HG02840 (cell line): ENCODE results near the gene COL20A1.

ENCODE experiments used
- ATAC-seq: cut with Tn5 transposase; IDR thresholded peaks from one replicate; pipeline ENCODE4 v1.9.1; 2021; ENCODE audit warnings: mild to moderate bottlenecking, moderate library complexity, moderate number of reproducible peaks; ENCODE audit not compliant: unreplicated experiment, low FRiP score

Gene COL20A1

DNA sequence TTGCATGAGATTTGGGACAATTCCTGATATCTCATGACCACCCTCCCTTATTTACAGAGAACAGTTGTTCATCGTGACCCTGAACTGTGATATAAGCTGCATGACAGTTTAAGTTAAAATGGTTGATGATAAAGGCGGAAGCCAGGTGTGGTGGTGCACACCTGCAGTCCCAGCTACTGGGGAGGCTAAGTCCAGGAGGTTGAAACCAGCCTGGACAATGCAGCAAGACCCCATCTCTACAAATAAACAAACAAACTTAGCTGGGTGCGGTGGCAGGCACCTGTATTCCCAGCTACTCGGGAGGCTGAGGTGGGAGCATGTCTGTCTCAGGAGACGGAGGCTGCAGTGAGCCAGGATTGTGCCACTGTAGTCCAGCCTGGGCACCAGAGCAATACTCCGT, 24.1 kb downstream of the COL20A1 start:
- ATAC-seq: no peak

DNA sequence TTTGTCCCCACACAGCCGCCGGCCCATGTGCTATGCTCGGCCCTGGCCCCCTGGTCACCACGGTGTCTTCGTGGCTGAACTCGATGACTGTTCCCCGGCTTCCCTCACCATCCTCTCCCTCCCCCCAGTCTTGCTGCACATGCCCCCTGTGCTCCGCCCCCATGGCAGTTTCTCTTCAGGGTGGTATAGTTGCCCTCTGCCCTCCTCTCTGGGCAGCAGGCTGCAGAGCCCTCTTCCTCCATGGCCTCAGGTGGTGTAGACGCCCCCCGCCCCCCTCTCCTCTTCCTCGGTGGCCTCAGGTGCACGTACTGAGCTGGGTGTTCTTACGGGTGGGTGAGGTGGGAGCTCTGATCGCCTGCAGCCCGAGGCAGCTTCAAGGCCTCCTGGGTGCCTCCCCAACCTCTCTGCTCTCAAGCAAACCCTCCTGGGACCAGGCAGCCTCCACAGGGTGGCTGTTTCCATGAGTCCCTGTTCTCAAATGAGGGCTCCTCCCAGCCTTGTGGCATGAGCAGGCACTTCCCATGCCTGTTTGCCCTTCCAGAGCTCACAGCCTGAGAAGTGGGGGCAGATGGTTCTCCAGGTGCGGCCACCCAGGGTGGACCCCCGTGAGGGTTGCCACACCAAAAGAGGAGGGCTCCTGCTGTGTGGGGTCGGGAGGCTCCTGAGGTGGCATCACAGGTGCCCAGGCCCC, 24.8 kb downstream of the COL20A1 start:
- no peak for ATAC-seq

DNA sequence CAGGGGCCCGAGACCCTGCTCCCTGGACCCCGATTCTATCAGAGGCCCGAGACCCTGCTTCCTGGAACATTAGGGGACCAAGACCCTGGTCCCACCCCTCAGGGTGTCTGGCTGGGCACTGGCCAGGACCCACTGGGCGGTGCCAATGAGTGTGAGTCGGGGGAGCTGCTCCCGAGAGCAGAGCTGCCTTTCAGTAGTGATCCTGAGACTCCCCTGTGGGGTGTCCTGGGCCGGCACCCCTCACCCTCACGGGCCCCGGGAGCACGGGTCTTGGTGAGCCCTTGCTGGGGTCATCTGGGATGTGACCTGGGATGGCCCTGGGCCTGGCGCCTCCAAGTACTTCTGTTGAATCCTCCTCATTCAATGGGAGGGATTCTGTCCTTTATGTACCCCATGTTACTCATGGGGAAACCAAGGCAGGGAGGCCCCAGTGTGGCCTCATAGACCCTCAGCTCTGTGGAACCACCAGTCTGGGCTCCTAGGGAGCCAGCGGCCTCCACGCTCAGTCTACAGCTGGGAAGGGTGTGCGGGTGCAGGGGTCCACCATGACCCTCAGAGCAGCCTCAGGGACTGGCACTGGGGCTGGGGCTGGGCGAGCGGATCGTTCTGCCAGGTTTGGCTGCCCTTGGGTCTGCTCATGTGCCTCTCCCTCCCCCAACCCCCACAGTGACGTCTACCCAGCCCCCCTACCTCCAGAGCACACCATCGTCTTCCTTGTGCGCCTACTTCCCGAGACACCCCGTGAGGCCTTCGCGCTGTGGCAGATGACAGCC, 25.6 kb downstream of the COL20A1 start:
- ATAC-seq: no peak

DNA sequence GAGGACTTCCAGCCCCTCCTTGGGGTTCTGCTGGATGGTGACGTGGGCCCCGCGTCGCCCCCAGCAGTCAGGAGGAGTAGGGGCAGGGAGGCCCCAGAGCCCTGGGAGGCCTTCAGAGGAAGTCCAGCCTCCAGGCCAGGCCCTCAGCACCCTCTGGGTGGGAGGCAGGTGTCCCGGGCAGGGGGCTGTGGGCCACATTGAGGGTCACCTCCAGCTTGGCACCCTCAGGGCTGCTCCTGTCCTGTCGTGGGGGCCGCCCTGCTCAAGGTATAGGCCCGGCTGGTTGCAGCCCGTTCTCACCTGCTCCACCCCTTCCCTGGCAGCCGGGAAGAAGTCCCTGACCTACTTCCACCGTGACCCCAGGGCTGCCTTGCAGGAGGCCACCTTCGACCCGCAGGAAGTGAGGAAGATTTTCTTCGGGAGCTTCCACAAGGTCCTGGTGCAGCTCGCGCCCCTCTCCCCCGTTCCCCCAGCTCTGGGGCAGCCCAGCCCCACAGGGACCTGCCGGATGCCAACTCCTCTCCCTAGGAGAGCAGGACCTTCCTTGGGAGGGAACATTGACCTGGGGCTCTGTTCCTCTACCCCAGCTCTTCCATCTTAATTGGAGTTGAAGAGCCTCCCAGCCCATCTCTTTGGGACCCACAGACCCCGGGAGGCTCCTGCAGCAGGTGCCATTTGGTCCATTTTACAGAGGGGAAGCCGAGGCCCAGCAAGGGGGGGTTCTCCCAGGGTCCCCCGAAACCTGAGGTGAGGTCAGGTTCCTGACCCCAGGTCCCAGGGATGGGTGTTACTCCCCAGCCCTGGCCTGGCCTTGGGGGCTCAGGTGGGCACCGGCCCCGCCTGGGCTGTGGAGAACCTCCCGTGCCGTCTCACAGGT, 26.4 kb downstream of the COL20A1 start:
- no peak for ATAC-seq

GRCh38 chr20:63320041-63320511, 27.1 kb downstream of the COL20A1 start:
- ATAC-seq: no peak

GRCh38 chr20:63320616-63321147, 27.7 kb downstream of the COL20A1 start:
- ATAC-seq: no peak

- ATAC-seq: no peak
Measured at GRCh38 chr20:63321148-63321831, 28.3 kb downstream of the COL20A1 start.

- no peak for ATAC-seq
Measured at GRCh38 chr20:63322146-63322932, 29.4 kb downstream of the COL20A1 start.

DNA sequence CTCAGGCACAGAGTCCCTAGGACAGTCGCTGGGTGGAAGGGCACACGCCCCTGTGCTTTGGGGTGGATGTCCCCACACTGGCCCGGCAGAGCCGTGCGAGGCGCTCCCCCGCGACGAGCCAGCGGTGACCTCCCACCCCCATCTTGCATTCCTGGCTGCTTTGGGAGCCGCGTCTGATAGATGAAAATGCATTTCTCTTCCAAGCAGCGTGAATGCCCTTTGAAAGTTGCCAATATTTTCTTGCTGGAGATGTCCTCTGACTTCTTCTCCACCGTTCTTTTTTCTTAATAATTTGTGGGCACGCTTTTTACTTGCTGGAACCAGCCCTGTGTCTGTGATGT, 29.9 kb downstream of the COL20A1 start:
- ATAC-seq: no peak

DNA sequence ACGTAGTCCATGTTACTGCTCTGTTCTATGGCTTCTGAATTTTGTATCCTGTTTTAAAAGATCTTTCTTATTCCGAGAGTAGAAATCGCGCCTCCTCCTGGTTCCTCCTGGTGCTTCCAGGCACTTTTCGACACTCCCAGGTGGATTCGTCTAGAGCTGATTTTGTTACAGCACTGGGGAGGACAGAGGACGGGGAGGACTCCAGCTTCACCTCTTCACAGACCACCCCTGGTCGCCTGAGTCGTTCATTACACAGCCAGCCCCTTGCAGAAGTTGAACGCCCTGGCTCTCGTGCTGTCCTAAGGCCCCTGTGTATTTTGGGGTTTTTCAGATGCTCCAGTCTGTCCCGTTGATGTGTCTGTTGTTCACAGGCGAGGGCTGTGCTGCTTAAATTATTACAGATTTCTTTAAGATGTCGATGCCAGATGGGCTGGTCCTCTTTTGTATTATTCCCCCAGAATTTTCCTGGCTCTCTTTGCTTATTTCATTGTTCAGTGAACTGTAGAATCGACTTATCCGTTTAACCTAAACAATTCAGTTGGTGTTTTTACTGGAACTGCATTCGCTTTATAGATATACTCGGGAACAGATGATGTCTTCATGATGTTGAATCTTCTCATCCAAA, 30.5 kb downstream of the COL20A1 start:
- ATAC-seq: no peak

DNA sequence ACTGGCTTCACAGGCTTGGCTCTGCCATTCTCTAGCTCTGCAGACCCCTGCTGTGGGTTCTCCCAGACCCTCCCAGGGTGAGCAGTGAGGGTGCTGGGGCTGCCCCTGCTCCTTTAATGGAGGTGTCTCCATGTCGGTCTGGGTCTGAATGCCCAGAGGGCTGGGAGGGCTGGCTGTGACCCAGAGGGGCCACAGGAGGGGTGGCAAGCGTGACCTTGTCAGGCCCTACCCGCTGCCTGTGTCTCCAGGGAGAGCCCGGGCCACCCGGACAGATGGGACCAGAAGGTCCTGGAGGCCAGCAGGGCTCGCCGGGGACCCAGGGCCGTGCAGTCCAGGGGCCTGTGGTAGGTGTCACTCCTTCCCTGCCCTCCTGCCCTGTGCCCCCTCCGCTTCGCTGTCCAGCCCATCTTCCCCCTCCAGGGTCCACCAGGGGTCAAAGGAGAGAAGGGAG, 32.1 kb downstream of the COL20A1 start:
- no peak for ATAC-seq

DNA sequence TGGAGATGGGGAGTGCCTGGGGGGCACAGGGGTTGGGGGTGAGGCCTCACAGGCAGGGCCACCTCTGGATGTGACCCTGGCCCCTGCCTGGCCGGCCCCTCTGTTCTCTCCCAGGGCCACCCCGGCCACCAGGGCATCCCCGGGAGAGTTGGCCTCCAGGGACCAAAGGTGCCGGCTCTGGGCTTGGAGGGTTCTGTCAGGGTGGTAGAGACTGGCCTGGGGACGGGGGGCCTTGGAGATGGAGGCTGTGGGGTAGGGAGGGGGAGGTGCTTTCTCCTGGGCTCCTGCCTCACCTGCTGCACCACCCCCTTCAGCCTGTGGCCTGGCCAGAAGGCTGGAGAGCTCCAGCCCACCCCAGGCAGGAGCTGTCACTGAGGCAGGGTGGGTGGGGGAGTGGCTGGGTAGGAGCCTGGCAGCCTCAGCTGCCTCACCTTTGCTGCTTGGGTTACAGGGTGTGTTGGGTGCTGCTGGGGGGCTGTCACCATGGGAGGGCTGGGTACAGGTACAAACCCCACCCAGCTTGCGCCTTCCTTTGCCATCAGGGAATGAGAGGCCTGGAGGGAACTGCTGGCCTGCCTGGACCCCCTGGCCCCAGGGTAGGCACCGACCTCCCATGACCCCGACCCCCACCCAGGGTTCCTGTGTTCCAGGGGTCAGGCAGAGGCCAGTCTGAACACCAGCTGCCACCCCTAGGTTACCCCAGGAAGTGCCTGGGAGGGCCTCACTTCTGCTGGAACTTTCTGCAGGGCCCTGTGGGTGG, 32.7 kb downstream of the COL20A1 start:
- ATAC-seq: no peak

DNA sequence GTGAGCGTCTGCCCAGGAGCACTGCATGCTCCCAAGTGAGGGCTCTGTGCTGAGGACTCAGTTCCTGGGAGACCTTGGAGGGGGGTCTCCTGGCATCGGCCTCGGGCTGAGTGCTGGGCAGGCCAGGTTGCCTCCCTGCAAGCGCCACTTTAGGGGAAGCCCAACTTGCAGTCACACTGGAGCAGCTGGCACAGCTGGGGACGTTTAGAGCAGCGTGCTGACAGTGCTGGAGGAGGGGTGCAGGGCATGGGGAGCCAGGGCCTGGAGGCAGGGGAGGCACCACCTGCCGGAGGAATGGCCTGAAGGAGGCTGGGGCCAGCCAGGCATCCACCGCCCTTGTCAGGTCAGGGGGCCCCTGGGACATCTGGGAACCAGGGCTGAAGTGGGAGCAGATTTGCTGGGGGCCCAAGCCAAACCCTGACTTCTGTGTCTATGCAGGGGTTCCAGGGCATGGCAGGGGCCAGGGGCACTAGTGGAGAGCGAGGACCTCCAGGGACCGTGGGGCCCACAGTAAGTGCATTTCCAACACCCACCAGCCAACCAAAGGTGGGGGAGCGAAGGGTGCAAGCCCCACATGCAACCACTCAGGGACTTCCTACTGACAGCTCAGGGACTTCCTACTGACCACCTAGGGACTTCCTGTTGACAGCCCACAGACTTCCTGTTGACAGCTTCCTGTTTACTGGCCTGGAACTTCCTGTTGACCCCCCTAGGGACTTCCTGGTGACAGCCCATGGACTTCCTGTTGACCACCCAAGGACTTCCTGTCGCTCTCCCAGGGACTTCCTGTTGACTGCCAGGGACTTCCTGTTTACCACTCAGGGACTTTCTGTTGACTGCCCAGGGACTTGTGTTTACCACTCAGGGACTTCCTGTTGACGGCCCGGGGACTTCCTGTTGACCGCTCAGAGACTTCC, 33.6 kb downstream of the COL20A1 start:
- ATAC-seq: no peak

- ATAC-seq: no peak
Measured at GRCh38 chr20:63327231-63327745, 34.3 kb downstream of the COL20A1 start.

DNA sequence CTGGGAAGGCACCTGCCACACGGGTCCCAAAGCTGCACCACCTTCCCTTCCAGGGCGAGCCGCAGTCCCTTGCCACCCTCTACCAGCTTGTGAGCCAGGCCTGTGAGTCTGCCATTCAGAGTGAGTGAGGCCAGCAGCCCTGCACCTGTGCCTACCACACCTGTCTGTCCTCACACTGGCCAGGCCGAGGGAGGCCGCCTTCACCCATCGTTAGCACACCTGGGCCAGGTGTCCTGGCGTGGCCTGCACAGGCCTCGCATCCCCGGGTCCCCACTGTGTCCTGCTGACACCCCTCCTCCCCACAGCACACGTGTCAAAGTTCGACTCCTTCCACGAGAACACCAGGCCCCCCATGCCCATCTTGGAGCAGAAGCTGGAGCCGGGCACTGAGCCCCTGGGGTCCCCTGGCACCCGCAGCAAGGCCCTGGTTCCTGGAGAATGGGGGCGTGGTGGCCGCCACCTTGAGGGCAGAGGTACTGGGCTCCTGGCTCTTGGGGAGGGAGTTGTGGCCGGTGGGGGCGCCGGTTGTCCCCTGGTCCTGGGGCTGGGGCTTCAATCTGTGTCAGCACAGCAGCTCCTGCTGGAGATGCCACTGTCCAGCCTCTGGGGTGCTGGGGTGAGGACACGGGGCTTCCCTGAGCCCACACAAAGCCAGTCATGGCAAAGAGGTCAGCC, 35.2 kb downstream of the COL20A1 start:
- ATAC-seq: no peak

GRCh38 chr20:63328718-63329275, 35.8 kb downstream of the COL20A1 start:
- ATAC-seq: no peak
